ENCODE data around the gene CTIF. TPM values are rescaled to one million over a fixed set of nuclear protein-coding genes. Genes with fewer than 3 reads are reported as not detected.
"Not testable (repeated sequence)": the region's sequence is repeated elsewhere in the genome, so short reads cannot be mapped to it uniquely, and the experiment has no call there.

CTIF gene
- polyA plus RNA-seq, 4 donors = 14.6 to 30.7 (median 22.6) TPM

GRCh38 chr18:48698707-48699106, 159.9 kb downstream of the CTIF start:
- no peak for DNase-seq (ENCODE audit: low read depth in 4 of 4, low spot score in 3 of 4)

- DNase-seq (ENCODE audit: low read depth in 4 of 4, low spot score in 3 of 4) = no peak
Measured at GRCh38 chr18:48699761-48700160, 160.9 kb downstream of the CTIF start.

- no peak for DNase-seq (ENCODE audit: low read depth in 4 of 4, low spot score in 3 of 4)
Measured at GRCh38 chr18:48700446-48700845, 161.6 kb downstream of the CTIF start.

GRCh38 chr18:48702346-48703027, 163.7 kb downstream of the CTIF start:
- DNase-seq (ENCODE audit: low read depth in 4 of 4, low spot score in 3 of 4) = no peak

- DNase-seq (ENCODE audit: low read depth in 4 of 4, low spot score in 3 of 4) = no peak
Measured at GRCh38 chr18:48703028-48703386, 164.2 kb downstream of the CTIF start.

GRCh38 chr18:48703418-48703817, 164.6 kb downstream of the CTIF start:
- DNase-seq (ENCODE audit: low read depth in 4 of 4, low spot score in 3 of 4) = no peak

GRCh38 chr18:48705043-48705442, 166.2 kb downstream of the CTIF start:
- no peak for DNase-seq (ENCODE audit: low read depth in 4 of 4, low spot score in 3 of 4)

- no peak for DNase-seq (ENCODE audit: low read depth in 4 of 4, low spot score in 3 of 4)
Measured at GRCh38 chr18:48705531-48705930, 166.7 kb downstream of the CTIF start.

- no peak for DNase-seq (ENCODE audit: low read depth in 4 of 4, low spot score in 3 of 4)
Measured at GRCh38 chr18:48706731-48707130, 167.9 kb downstream of the CTIF start.

- no peak for DNase-seq (ENCODE audit: low read depth in 4 of 4, low spot score in 3 of 4)
Measured at GRCh38 chr18:48707636-48708296, 168.9 kb downstream of the CTIF start.

- DNase-seq (ENCODE audit: low read depth in 4 of 4, low spot score in 3 of 4) = no peak
Measured at GRCh38 chr18:48708807-48709206, 170.0 kb downstream of the CTIF start.

- DNase-seq (ENCODE audit: low read depth in 4 of 4, low spot score in 3 of 4) = no peak
Measured at GRCh38 chr18:48709371-48710062, 170.7 kb downstream of the CTIF start.

- DNase-seq (ENCODE audit: low read depth in 4 of 4, low spot score in 3 of 4) = peak in 3 of 4 donors; percentile 34 to 53 (median 44)
Measured at GRCh38 chr18:48711651-48712486, 173.0 kb downstream of the CTIF start.

GRCh38 chr18:48713309-48713708, 174.5 kb downstream of the CTIF start:
- DNase-seq (ENCODE audit: low read depth in 4 of 4, low spot score in 3 of 4) = no peak

GRCh38 chr18:48714873-48715272, 176.0 kb downstream of the CTIF start:
- DNase-seq (ENCODE audit: low read depth in 4 of 4, low spot score in 3 of 4) = no peak

GRCh38 chr18:48715711-48716361, 177.0 kb downstream of the CTIF start:
- DNase-seq (ENCODE audit: low read depth in 4 of 4, low spot score in 3 of 4) = no peak

- not testable (repeated sequence) for DNase-seq (ENCODE audit: low read depth in 4 of 4, low spot score in 3 of 4)
Measured at GRCh38 chr18:48717227-48717626, 178.4 kb downstream of the CTIF start.

GRCh38 chr18:48718251-48718959, 179.6 kb downstream of the CTIF start:
- no peak for DNase-seq (ENCODE audit: low read depth in 4 of 4, low spot score in 3 of 4)

GRCh38 chr18:48719388-48719787, 180.6 kb downstream of the CTIF start:
- DNase-seq (ENCODE audit: low read depth in 4 of 4, low spot score in 3 of 4) = no peak

Measured in left renal pelvis (tissue), 4 donors.